ENCODE results near the gene TTC23.
A peak's percentile ranks its signal among the peaks of the same experiment; 100 is the strongest.

DNA sequence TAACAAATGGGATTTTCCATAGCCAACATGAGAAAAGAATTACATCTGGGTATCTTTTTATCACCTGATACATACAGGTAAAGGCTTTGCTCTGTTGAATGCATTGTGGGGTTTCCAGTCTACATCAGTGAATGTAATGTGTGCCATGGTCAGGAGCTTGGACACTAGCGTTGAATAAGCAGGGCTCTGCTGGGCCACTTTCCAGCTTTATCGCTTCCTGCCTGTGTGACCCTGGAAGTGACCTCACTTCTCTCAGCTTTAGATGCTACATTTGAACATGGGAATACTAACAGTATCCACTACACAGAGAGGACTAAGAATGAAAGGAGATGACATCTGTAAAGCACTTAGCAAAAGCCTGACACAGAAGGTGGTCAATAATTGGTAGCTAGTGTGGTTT lies 40.1 kb downstream of the TTC23 start:
- TF ChIP-seq, protein P1, sequence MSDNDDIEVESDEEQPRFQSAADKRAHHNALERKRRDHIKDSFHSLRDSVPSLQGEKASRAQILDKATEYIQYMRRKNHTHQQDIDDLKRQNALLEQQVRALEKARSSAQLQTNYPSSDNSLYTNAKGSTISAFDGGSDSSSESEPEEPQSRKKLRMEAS (IDR thresholded peaks at IDR 0.05; ENCODE audit: insufficient read depth, insufficient read length): no peak
- TF ChIP-seq, protein P2, sequence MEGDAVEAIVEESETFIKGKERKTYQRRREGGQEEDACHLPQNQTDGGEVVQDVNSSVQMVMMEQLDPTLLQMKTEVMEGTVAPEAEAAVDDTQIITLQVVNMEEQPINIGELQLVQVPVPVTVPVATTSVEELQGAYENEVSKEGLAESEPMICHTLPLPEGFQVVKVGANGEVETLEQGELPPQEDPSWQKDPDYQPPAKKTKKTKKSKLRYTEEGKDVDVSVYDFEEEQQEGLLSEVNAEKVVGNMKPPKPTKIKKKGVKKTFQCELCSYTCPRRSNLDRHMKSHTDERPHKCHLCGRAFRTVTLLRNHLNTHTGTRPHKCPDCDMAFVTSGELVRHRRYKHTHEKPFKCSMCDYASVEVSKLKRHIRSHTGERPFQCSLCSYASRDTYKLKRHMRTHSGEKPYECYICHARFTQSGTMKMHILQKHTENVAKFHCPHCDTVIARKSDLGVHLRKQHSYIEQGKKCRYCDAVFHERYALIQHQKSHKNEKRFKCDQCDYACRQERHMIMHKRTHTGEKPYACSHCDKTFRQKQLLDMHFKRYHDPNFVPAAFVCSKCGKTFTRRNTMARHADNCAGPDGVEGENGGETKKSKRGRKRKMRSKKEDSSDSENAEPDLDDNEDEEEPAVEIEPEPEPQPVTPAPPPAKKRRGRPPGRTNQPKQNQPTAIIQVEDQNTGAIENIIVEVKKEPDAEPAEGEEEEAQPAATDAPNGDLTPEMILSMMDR (IDR thresholded peaks at IDR 0.05; ENCODE audit: extremely low read depth in 1 of 2, insufficient read depth in 1 of 2, low read depth in 1 of 2, low read length in 2 of 2): no peak
- peak; percentile 33 for TF ChIP-seq POLR2AphosphoS5 (IDR thresholded peaks at IDR 0.05; ENCODE audit: insufficient read depth, low read depth, low read length)

Measured in endothelial cell of umbilical vein (primary cell).